Breast epithelium (tissue), 3 donors: ENCODE results near the gene COPS2.

Experiments
- CTCF ChIP-seq, 3 donors: fragments of 450-650 bp; IDR thresholded peaks; one replicate each; pipeline ENCODE4 v1.5.1; 2016 to 2017; ENCODE audit warnings: antibody characterized with exemption in 3 of 3, mild to moderate bottlenecking in 3 of 3, moderate library complexity in 3 of 3
- POLR2A ChIP-seq: fragments of 450-650 bp; IDR thresholded peaks from one replicate; pipeline ENCODE4 v1.6.1; 2016; ENCODE audit warnings: antibody characterized with exemption, mild to moderate bottlenecking, moderate library complexity
- POLR2AphosphoS5 ChIP-seq, 3 donors: sonication (generic); formaldehyde crosslinking; IDR thresholded peaks; one replicate each; pipeline ENCODE4 v1.6.1; 2017; ENCODE audit warnings: antibody characterized with exemption in 3 of 3

- TF ChIP-seq CTCF (IDR thresholded peaks at IDR 0.05) (no peak), POLR2A (no peak), POLR2AphosphoS5 (IDR thresholded peaks at IDR 0.05) (no peak)
Observed at GRCh38 chr15:49182128-49182527, 26.7 kb upstream of the COPS2 start.
